Caco-2 (cell line): ENCODE data around the gene TBC1D2. TPM values are rescaled to one million over a fixed set of nuclear protein-coding genes. Genes with fewer than 3 reads are reported as not detected.

Experiments
- BruUV-seq: library from RNA; stranded (reverse); fragments of 400-500 nt; replicated peaks from 2 replicates; lab custom pipeline; 2021; lab: Mats Ljungman, UMichigan
- CTCF ChIA-PET: fragments of 300-600 bp; sonication (Branson Sonifier 250); formaldehyde crosslinking; loops from one replicate; lab custom pipeline; 2022; ENCODE audit warnings: antibody characterized with exemption; lab: Charles Lee
- POLR2A ChIA-PET: fragments of 300-600 bp; sonication (Branson Sonifier 250); formaldehyde crosslinking; loops from one replicate; lab custom pipeline; 2022; ENCODE audit warnings: antibody characterized with exemption; lab: Charles Lee
- DNase-seq, 2 experiments: peaks; one replicate each; pipeline versions ENCODE4 v3.0.0 to v3.0.0-alpha.2; 2020 to 2022
- H3K27me3 ChIP-seq: replicated peaks from 2 replicates; pipeline ENCODE4 v1.6.0; 2011; ENCODE audit warnings: low read length; ENCODE audit not compliant: control insufficient read depth, insufficient read depth
- H3K36me3 ChIP-seq: 2 replicates; pipeline ENCODE4 v1.5.1; 2011; ENCODE audit warnings: low read length; ENCODE audit not compliant: control insufficient read depth, insufficient read depth
- H3K4me1 ChIP-seq: fragments of 250-450 bp; sonication (Bioruptor Pico); 2 replicates; pipeline ENCODE4 v1.5.1; 2020; ENCODE audit warnings: mild to moderate bottlenecking
- H3K4me3 ChIP-seq: 2 replicates; pipeline ENCODE4 v1.5.1; 2011; ENCODE audit warnings: low read depth, mild to moderate bottlenecking, control low read depth, low read length
- H3K9me3 ChIP-seq: fragments of 250-450 bp; sonication (Bioruptor Pico); 2 replicates; pipeline ENCODE4 v1.5.1; 2020; ENCODE audit warnings: mild to moderate bottlenecking, moderate library complexity
- H3K27ac Mint-ChIP-seq: one replicate; pipeline ENCODE4 v1.8.0; 2022; ENCODE audit warnings: mixed read lengths; ENCODE audit not compliant: unreplicated experiment
- H3K27me3 Mint-ChIP-seq: one replicate; pipeline ENCODE4 v1.8.0; 2022; ENCODE audit warnings: mixed read lengths; ENCODE audit not compliant: insufficient read depth, unreplicated experiment
- H3K36me3 Mint-ChIP-seq: one replicate; pipeline ENCODE4 v1.8.0; 2022; ENCODE audit warnings: mild to moderate bottlenecking, mixed read lengths; ENCODE audit not compliant: insufficient read depth, unreplicated experiment
- H3K4me1 Mint-ChIP-seq: one replicate; pipeline ENCODE4 v1.8.0; 2022; ENCODE audit warnings: low read depth, mixed read lengths; ENCODE audit not compliant: unreplicated experiment
- H3K4me3 Mint-ChIP-seq: one replicate; pipeline ENCODE4 v1.8.0; 2022; ENCODE audit warnings: mild to moderate bottlenecking, moderate library complexity, mixed read lengths; ENCODE audit not compliant: unreplicated experiment
- H3K9me3 Mint-ChIP-seq: one replicate; pipeline ENCODE4 v1.8.0; 2022; ENCODE audit warnings: mixed read lengths; ENCODE audit not compliant: unreplicated experiment
- CTCF ChIP-seq, 2 experiments: fragments of 200-600 bp in 1 of 2; IDR thresholded peaks; 1 replicate in 1 of 2; 2 replicates in 1 of 2; pipeline versions ENCODE4 v1.5.1 to v1.8.0; 2011 to 2022; ENCODE audit warnings: antibody characterized with exemption in 1 of 2, control low read depth in 1 of 2, inconsistent platforms in 1 of 2, low read depth in 1 of 2, low read length in 1 of 2, mild to moderate bottlenecking in 1 of 2, moderate library complexity in 1 of 2; ENCODE audit not compliant: insufficient read depth in 1 of 2, severe bottlenecking in 1 of 2, unreplicated experiment in 1 of 2
- intact Hi-C: fragments of 100-400 bp; cut with micrococcal nuclease; formaldehyde crosslinking; loops from one replicate; pipeline ENCODE4 v1.10.0; 2022; ENCODE audit not compliant: unreplicated experiment
- total RNA-seq: library from RNA; stranded (reverse); gene quantifications from 2 replicates; pipeline ENCODE4 v1.2.3, GENCODE V29; 2022

TBC1D2 gene
- total RNA-seq, 1 experiment from 2014 or later, result 8.5 TPM

- Histone ChIP-seq H3K36me3 (peaks cover 4% of the 10 kb centered on the region; the same call in 1 of the 2 replicates), H3K27me3 (no peaks in the 10 kb centered on the region), H3K4me1 (no peaks in the 10 kb centered on the region), H3K9me3 (no peaks in the 10 kb centered on the region), H3K4me3 (no peak overlapping the region)
- no peak for TF ChIP-seq CTCF (IDR thresholded peaks at IDR 0.05; ENCODE audit: insufficient read depth in 1 of 2, low read depth in 1 of 2, low read length in 1 of 2, severe bottlenecking in 1 of 2, unreplicated experiment in 1 of 2)
- DNase-seq, result no peak
- no peaks in the 10 kb centered on the region for H3K36me3 Mint-ChIP-seq
- H3K4me1 Mint-ChIP-seq, result no peaks in the 10 kb centered on the region
- ChIA-PET CTCF (interaction anchor here (0.6 to 1.9 kb wide), 3 partner anchors 26 to 56 kb away, joined by 3 to 10 read pairs (median 3); no protein-coding TSS in a partner anchor), POLR2A (no interaction called here)
- BruUV-seq, result no TSS peak
- no peak overlapping the region for H3K27ac Mint-ChIP-seq
- no peak overlapping the region for H3K4me3 Mint-ChIP-seq
- no peaks in the 10 kb centered on the region for H3K9me3 Mint-ChIP-seq
- no peaks in the 10 kb centered on the region for H3K27me3 Mint-ChIP-seq
- intact Hi-C loops, result no loop called here
Observed at GRCh38 chr9:98207606-98208005, 47.8 kb downstream of the TBC1D2 start.

- POLR2A ChIA-PET, result no interaction called here
- H3K4me3 Mint-ChIP-seq, result no peak overlapping the region
- TF ChIP-seq CTCF (IDR thresholded peaks at IDR 0.05; ENCODE audit: insufficient read depth in 1 of 2, low read depth in 1 of 2, low read length in 1 of 2, severe bottlenecking in 1 of 2, unreplicated experiment in 1 of 2), result no peak
Observed at GRCh38 chr9:98206754-98207153, 48.7 kb downstream of the TBC1D2 start.

GRCh38 chr9:98204692-98205091 is 50.8 kb downstream of the TBC1D2 start:
- TF ChIP-seq CTCF (IDR thresholded peaks at IDR 0.05; ENCODE audit: insufficient read depth in 1 of 2, low read depth in 1 of 2, low read length in 1 of 2, severe bottlenecking in 1 of 2, unreplicated experiment in 1 of 2), result no peak

More at GRCh38 chr9:98206754-98207153, 48.7 kb downstream of the TBC1D2 start:
- H3K27ac Mint-ChIP-seq, result no peak overlapping the region
- H3K9me3 Mint-ChIP-seq, result no peaks in the 10 kb centered on the region
- H3K4me1 Mint-ChIP-seq, result no peaks in the 10 kb centered on the region
- Histone ChIP-seq H3K9me3 (no peaks in the 10 kb centered on the region), H3K4me3 (no peak overlapping the region), H3K36me3 (peaks cover 4% of the 10 kb centered on the region; the same call in 1 of the 2 replicates), H3K27me3 (no peaks in the 10 kb centered on the region), H3K4me1 (no peaks in the 10 kb centered on the region)
- no peak for DNase-seq
- BruUV-seq, result no TSS peak
- H3K27me3 Mint-ChIP-seq, result no peaks in the 10 kb centered on the region
- CTCF ChIA-PET, result interaction anchor here (1.5 to 1.9 kb wide), 2 partner anchors 27 to 57 kb away, joined by 3 to 10 read pairs; no protein-coding TSS in a partner anchor
- no peaks in the 10 kb centered on the region for H3K36me3 Mint-ChIP-seq
- intact Hi-C loops, result no loop called here

More at GRCh38 chr9:98204692-98205091, 50.8 kb downstream of the TBC1D2 start:
- no peaks in the 10 kb centered on the region for H3K27me3 Mint-ChIP-seq
- intact Hi-C loops, result loop anchor here (1.0 to 2.0 kb wide), 3 partner anchors 30 to 130 kb away; no protein-coding TSS in a partner anchor
- no peaks in the 10 kb centered on the region for H3K27me3 ChIP-seq
- H3K9me3 ChIP-seq, result no peaks in the 10 kb centered on the region
- no peaks in the 10 kb centered on the region; the same call in 1 of the 2 replicates for H3K4me1 ChIP-seq
- H3K9me3 Mint-ChIP-seq, result no peaks in the 10 kb centered on the region
- no peak overlapping the region for H3K27ac Mint-ChIP-seq
- no TSS peak for BruUV-seq
- DNase-seq, result no peak
- H3K4me3 ChIP-seq, result no peak overlapping the region
- ChIA-PET CTCF (interaction anchor here (1.1 to 1.6 kb wide), 7 partner anchors 11 to 86 kb away, joined by 4 to 10 read pairs (median 7); partner anchors contain the start of genes TBC1D2 and TRIM14), POLR2A (no interaction called here)
- H3K36me3 ChIP-seq, result peaks cover 4% of the 10 kb centered on the region; the same call in 1 of the 2 replicates
- no peaks in the 10 kb centered on the region for H3K36me3 Mint-ChIP-seq
- peaks cover 2% of the 10 kb centered on the region for H3K4me1 Mint-ChIP-seq
- H3K4me3 Mint-ChIP-seq, result no peak overlapping the region
